Measurements from ENCODE around the gene CEP192.
A peak's percentile ranks its signal among the peaks of the same experiment; 100 is the strongest.

Gene CEP192

GRCh38 chr18:13107074-13107473 is 115.9 kb downstream of the CEP192 start:
- no peak for DNase-seq

- DNase-seq: no peak
These were observed 117.2 kb downstream of the CEP192 start for GRCh38 chr18:13108330-13108729.

DNA sequence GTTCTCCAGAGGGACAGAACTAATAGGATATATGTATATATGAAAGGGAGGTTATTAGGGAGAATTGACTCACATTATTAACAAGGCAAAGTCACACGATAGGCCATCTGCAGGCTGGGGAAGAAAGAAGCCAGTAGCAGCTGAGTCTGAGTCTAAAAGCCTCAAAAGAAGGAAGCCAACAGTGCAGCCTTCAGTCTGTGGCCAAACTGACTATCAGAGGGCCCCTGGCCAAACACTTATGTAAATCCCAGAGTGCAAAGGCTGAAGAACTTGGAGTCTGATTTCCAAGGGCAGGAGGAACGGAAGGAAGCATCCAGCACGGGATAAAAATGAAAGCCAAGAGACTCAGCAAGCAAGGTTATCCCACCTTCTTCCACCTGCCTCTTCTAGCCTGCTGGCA is 119.4 kb downstream of the CEP192 start:
- no peak for DNase-seq

DNA sequence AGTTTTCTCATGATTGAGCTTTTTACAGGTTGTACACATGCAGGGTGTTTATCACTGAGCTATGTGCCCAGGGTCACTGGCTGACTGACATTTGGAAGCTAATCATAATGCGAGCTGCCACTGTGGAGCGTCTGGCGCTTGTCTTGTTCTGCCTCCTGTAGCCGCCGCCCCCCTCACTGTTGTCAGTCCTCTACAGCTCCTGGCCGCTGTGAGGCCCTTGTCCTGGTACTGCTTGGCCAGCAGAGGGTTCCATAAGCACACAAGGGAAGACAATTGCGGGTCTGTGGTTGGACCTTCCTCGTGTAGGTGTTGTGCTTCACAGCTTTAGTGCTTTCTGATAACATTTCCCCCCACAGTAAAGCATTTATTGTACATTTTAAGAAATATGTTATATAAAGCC is 121.8 kb downstream of the CEP192 start:
- no peak for DNase-seq

- DNase-seq: no peak
These were observed 129.1 kb downstream of the CEP192 start for GRCh38 chr18:13120255-13120654.

DNA sequence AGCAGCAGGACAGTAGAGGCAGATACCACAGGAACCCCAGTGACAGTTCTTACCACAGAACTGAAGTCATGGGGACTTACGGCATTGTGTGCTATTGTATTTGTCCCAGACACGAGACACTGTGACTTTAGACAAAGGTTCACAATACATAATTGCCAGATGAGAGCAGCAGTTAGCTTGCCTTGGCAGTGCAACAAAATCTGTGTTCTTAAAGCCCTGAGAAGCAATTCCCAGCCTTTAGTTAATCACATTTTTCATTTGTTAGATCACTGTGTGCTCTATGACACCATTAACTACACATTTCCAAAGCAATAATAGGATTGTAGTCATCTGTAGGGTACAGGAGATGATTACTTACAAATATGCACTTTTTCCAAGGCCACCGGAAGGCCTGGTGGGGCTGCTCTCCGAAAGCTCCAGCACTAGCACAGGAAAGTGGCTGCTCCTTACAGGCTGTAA is 129.8 kb downstream of the CEP192 start:
- no peak for DNase-seq

GRCh38 chr18:13124411-13124810 is 133.2 kb downstream of the CEP192 start:
- DNase-seq: no peak

- no peak for DNase-seq
These were observed 134.0 kb downstream of the CEP192 start for GRCh38 chr18:13125191-13125590.

DNA sequence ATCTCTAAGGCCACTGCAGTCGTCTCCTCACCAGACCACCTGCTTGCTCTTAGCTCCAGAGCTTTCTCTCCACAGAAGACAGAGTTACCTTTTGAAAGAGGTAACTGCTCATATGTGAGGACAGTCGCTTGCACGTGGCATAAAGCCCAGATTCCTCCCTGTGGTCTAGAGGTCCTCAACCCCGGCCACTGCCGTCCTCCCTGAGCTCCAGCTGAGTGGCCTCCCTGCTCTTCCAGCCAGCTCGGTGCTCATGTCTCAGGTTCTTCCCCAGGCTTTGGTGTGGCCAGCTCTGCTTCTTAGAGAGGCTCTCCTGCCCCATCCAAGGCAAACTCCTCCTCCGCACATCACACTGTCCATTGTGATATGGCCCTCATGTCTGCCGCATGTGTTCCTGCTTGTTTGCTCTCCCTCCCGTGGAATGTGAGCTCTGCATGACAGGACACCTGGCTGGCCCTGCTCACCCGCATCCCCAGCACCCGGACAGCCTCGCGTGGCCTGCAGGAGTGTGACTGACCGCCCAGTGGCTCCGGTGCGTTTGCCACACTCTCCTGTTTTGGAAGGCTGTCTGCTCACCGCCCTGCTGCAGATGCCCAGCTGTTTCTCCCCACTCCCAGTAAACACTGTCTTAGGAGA is 135.9 kb downstream of the CEP192 start:
- no peak for DNase-seq

DNA sequence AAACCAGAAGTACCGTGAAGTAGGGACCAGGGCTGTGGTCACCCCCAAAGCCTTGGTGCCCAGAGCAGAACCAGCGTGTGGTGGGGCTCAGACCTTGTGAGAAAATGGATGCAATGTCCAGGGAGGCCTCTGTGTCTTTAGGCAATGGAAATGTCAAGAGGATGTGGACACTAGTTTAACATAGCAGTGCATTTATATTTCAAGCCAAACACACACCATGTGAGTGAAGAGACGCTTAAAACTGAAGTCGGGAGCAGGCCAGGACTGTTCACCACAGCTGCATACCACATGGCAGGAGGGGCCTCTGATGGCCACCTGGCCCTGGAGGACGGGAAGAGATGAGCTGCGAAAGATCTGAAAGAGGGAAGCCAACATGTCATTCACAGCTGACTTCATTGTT is 140.1 kb downstream of the CEP192 start:
- DNase-seq: no peak

- no peak for DNase-seq
These were observed 143.6 kb downstream of the CEP192 start for GRCh38 chr18:13134551-13135401.

- DNase-seq: peak; percentile 72
These were observed 145.1 kb downstream of the CEP192 start for GRCh38 chr18:13136056-13136903.

DNA sequence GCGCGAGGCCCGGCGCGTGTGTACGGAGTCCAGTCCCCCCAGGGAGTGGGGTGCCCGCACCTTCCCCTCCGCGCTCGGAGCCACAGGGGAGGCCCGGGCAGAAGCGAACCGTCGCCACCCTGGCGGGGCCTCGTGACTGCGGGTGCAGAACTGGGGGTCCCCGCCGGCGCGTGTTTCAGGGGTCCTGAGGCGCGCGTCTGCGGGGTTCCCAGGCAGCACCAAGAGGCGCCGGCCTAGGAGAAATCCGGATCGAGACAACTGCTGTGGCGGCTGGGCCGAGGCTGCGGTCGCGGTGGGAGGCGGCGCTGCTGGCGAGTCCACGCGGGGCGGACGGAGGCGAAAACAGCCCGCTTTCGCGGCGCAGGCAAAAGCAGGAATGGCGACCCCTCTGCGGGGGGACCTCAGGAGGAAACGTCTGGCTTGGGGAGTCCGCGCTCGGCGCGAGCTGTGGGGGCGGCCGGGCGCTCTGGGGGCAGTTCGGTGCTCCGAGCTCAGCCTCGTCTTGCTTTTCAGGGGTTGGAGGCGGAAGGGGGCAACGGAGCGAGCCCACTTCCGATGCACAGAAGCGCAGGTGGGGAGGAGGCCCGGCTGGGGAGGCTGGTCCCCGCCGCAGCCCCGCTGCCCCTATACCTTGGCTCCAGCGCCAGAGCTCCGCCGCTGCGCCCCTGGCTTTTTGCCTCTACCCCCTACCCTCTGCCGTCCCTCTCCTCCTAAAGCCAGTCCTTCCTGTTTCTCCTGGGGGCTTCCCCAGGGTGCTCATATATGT is 145.9 kb downstream of the CEP192 start:
- peak; percentile 34 for DNase-seq

DNA sequence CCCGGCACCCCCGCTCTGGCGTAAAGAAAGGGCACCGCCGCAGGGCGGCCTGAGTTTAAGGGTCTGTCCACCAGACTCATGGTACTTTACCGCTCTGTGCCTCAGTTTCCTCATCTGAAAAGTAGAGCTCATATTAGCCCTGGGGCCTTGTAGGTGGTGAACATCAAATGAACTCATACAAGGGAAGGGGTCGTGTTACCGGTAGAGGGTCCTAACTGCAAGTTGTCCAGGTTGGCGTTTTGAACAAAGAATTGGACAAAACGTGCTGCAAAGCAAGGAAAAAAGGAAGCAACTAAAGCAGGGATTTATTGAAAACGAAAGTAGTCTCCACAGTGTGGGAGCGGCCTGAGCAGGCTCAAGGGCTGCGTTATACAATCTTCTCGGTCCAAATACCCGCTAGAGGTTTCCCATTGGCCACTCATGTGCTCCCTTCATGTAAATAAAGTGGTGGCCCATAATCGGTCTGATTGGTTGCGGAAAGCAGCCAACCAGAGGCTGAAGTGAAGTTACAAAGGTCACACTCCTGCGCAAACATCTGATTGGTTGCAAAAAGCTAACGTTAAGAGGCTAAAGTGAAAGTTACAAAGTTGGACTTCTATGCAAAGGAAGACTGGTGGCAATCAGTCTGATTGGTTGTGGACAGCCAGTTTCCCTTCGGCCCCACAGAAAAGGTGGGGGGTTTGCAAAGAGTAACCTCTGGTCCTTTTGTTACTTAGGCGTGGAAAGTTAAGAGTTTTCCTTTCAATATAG is 146.7 kb downstream of the CEP192 start:
- peak; percentile 83 for DNase-seq

- DNase-seq: no peak
These were observed 147.4 kb downstream of the CEP192 start for GRCh38 chr18:13138420-13139139.

GRCh38 chr18:13139885-13140450 is 148.8 kb downstream of the CEP192 start:
- no peak for DNase-seq

DNA sequence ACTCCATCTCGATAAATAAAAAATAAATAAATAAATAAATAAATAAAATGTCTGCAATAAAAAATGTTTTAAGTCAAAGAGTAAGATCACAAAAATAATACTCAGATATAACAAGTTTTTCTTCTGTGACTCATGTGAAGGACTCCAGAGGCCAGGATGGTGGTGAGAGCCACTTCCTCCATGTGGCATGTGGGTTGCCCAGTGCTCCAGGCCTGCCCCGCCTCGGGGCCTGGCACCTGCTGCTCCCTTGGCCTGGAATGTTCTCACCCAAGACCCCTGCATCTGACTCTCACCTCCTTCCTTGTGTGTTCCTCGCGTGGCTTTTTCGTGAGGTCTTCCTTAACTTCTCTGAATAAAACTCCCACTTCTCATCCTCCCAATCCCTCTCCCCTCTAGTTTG is 150.0 kb downstream of the CEP192 start:
- DNase-seq: no peak

DNA sequence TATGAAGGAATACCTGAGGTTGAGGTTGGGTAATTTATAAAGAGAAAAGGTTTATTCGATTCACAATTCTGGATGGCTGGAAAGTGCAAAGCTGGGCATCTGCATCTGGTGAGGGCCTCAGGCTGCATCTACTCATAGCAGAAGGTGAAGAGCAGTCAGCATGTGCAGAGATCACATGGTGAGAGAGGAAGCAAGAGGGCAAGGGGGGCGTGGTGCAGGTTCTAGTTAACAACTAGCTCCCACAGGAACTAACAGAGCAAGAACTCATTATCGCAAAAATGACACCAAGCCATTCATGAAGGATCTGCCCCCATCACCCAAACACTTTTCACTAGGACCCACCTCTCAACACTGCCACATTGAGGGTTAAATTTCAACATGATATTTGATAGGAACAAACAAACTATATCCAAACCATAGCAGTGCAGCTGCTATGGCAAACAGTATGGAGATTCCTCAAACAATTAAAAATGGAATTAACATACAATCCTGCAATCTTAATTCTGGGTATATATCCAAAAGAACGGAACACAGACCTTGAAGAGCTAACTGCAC is 154.6 kb downstream of the CEP192 start:
- no peak for DNase-seq

- DNase-seq: no peak
These were observed 156.0 kb downstream of the CEP192 start for GRCh38 chr18:13147130-13147529.

DNA sequence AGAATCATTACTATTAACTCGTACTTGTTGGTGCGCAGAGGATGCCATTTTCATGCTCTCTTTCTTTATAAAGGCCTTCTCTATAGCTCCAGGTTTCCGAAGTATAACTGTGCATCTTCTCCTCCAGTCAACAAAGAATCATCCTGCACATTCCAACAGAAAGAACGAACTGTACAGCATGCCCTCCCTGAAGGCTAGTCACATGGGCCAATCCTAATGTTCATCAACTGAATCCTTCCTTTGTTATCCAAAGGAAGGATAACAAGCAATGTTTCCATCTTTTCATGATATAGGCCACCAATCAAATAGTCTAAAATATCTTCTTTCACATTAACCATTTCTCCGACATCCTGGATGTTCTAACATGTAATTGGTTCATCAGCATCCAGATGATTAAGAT is 160.5 kb downstream of the CEP192 start:
- no peak for DNase-seq
